H1 (cell line): ENCODE measurements around the gene APOL2. TPM values are rescaled to one million over a fixed set of nuclear protein-coding genes. Genes with fewer than 3 reads are reported as not detected.

Experiments
- CBX5 ChIP-seq: fragments of 300-800, 300-1000 bp; sonication (generic); IDR thresholded peaks from 2 replicates; pipeline ENCODE4 v1.7.1; 2016; ENCODE audit warnings: antibody characterized with exemption, low read length, low read depth
- CHD7 ChIP-seq: fragments of 300-600 bp; sonication (generic); IDR thresholded peaks from 2 replicates; pipeline ENCODE4 v1.7.1; 2012; ENCODE audit warnings: low read length, moderate library complexity, mild to moderate bottlenecking, inconsistent platforms; ENCODE audit not compliant: insufficient replicate concordance
- JUND ChIP-seq: IDR thresholded peaks from 2 replicates; pipeline ENCODE4 v1.6.1; 2011; ENCODE audit warnings: mild to moderate bottlenecking, improper control_type of control experiment, low read length
- SIX5 ChIP-seq: IDR thresholded peaks from 2 replicates; pipeline ENCODE4 v1.6.1; 2011; ENCODE audit warnings: mild to moderate bottlenecking, low read depth, low read length
- TAF1 ChIP-seq: IDR thresholded peaks from 2 replicates; pipeline ENCODE4 v1.6.1; 2011; ENCODE audit warnings: mild to moderate bottlenecking, low read depth, low read length
- TBP ChIP-seq: IDR thresholded peaks from 2 replicates; pipeline ENCODE4 v1.6.1; 2011; ENCODE audit warnings: low read depth, low read length, improper control_type of control experiment
- ZNF274 ChIP-seq: IDR thresholded peaks from 2 replicates; pipeline ENCODE4 v1.7.0; 2012; ENCODE audit warnings: low read length, borderline replicate concordance; ENCODE audit errors: extremely low read depth
- polyA plus RNA-seq, 7 experiments: library from polyadenylated mRNA; depleted of rRNA in 3 of 7; stranded (reverse) in 5 of 7; unstranded in 2 of 7; fragments of >200 nt in 5 of 7; fragments of 200-250 nt in 2 of 7; gene quantifications; 1 replicate in 5 of 7; 2 replicates in 1 of 7; 4 replicates in 1 of 7; pipeline versions ENCODE4 v1.2.1 to v1.2.3, GENCODE V29; 2011 to 2013; ENCODE audit warnings: missing spikeins in 2 of 7, mixed read lengths in 2 of 7
- total RNA-seq: library from RNA; stranded (reverse); fragmentation: NEBNext Ultra II Directional; extraction: Animal tissue kit (Norgen Biotek cat#: 25700); gene quantifications from 2 replicates; pipeline ENCODE4 v1.2.1, GENCODE V29; 2021

The APOL2 gene
- total and polyA plus RNA-seq, 2 of the 8 experiments (the other 6 are each of a cell fraction or from before 2014, with no cell fraction given), result 8.1 to 11.0 TPM

- TF ChIP-seq CBX5, result no peak
- TF ChIP-seq SIX5, result no peak
- TF ChIP-seq TBP, result no peak
- no peak for TF ChIP-seq ZNF274
- no peak for TF ChIP-seq CHD7
- no peak for TF ChIP-seq TAF1
- TF ChIP-seq JUND, result no peak
Observed at GRCh38 chr22:36281781-36282327, 42.5 kb upstream of the APOL2 start (continued).
